Tibial artery (tissue), 4 donors: ENCODE results near the gene RETSAT.
A peak's percentile ranks its signal among the peaks of the same experiment; 100 is the strongest.

Source experiments
- DNase-seq, 2 donors: peaks; one replicate each; pipeline ENCODE4 v3.0.0-alpha.2; 2019
- H3K27ac ChIP-seq, 2 donors: fragments of 200-600 bp; sonication (generic) in 1 of 2; 1 replicate in 1 of 2; 2 replicates in 1 of 2; pipeline ENCODE4 v1.5.1; 2018 to 2019; ENCODE audit warnings: mild to moderate bottlenecking in 1 of 2
- H3K27me3 ChIP-seq, 2 donors: fragments of 200-600 bp; sonication (generic) in 1 of 2; one replicate each; pipeline versions ENCODE4 v1.5.1 to v1.6.0; 2016 to 2019
- H3K36me3 ChIP-seq, 3 donors: fragments of 200-600 bp; sonication (generic) in 2 of 3; one replicate each; pipeline ENCODE4 v1.5.1; 2016 to 2019; ENCODE audit warnings: mild to moderate bottlenecking in 2 of 3
- H3K4me1 ChIP-seq, 4 donors: fragments of 200-600 bp; sonication (generic) in 2 of 4; 1 replicate in 3 of 4; 2 replicates in 1 of 4; pipeline ENCODE4 v1.5.1; 2016 to 2019
- H3K4me3 ChIP-seq, 2 donors: fragments of 200-600 bp; sonication (generic) in 1 of 2; 1 replicate in 1 of 2; 2 replicates in 1 of 2; pipeline ENCODE4 v1.5.1; 2018 to 2019; ENCODE audit warnings: mild to moderate bottlenecking in 2 of 2
- H3K9me3 ChIP-seq, 3 donors: fragments of 200-600 bp; sonication (generic) in 1 of 3; one replicate each; pipeline ENCODE4 v1.5.1; 2016 to 2019
- intact Hi-C: fragments of 100-400 bp; cut with DNase I; formaldehyde crosslinking; loops from one replicate; pipeline ENCODE4 v1.15.0; 2023; ENCODE audit warnings: low total_unique reads
- TF ChIP-seq, protein P1 (sequence below), 2 experiments: fragments of 200-600 bp in 1 of 2; fragments of 450-650 bp in 1 of 2; IDR thresholded peaks; one replicate each; pipeline ENCODE4 v1.5.1; 2017 to 2019; ENCODE audit warnings: antibody characterized with exemption in 2 of 2, mild to moderate bottlenecking in 1 of 2, moderate library complexity in 1 of 2

Gene RETSAT

DNA sequence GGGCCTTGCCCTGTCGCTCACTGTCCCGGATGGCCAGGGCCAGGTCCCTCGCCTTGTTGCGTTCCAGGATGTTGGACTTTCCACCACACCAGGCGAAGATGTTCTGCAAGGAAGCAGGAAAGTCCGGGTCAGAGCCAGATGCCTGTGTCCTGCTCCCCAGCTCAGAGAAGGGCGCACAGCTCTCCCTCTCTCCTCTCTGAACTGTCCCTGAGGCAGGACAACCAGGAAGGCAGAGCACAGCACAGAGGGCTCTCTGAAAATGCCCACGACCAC, 44.8 kb upstream of the RETSAT start:
- TF ChIP-seq, protein P1, sequence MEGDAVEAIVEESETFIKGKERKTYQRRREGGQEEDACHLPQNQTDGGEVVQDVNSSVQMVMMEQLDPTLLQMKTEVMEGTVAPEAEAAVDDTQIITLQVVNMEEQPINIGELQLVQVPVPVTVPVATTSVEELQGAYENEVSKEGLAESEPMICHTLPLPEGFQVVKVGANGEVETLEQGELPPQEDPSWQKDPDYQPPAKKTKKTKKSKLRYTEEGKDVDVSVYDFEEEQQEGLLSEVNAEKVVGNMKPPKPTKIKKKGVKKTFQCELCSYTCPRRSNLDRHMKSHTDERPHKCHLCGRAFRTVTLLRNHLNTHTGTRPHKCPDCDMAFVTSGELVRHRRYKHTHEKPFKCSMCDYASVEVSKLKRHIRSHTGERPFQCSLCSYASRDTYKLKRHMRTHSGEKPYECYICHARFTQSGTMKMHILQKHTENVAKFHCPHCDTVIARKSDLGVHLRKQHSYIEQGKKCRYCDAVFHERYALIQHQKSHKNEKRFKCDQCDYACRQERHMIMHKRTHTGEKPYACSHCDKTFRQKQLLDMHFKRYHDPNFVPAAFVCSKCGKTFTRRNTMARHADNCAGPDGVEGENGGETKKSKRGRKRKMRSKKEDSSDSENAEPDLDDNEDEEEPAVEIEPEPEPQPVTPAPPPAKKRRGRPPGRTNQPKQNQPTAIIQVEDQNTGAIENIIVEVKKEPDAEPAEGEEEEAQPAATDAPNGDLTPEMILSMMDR (IDR thresholded peaks at IDR 0.05): no peak
- no peaks in the 10 kb centered on the region for H3K9me3 ChIP-seq
- peaks cover 0 to 46% (median 30%) of the 10 kb centered on the region in 4 donors for H3K4me1 ChIP-seq
- peak overlapping the region in 1 of 2 donors; percentile 73 for H3K27ac ChIP-seq
- no peak overlapping the region for H3K4me3 ChIP-seq
- H3K27me3 ChIP-seq: no peaks in the 10 kb centered on the region
- intact Hi-C loops: no loop called here
- H3K36me3 ChIP-seq: peaks cover 0 to 49% (median 8%) of the 10 kb centered on the region in 3 donors
- DNase-seq: no peak

DNA sequence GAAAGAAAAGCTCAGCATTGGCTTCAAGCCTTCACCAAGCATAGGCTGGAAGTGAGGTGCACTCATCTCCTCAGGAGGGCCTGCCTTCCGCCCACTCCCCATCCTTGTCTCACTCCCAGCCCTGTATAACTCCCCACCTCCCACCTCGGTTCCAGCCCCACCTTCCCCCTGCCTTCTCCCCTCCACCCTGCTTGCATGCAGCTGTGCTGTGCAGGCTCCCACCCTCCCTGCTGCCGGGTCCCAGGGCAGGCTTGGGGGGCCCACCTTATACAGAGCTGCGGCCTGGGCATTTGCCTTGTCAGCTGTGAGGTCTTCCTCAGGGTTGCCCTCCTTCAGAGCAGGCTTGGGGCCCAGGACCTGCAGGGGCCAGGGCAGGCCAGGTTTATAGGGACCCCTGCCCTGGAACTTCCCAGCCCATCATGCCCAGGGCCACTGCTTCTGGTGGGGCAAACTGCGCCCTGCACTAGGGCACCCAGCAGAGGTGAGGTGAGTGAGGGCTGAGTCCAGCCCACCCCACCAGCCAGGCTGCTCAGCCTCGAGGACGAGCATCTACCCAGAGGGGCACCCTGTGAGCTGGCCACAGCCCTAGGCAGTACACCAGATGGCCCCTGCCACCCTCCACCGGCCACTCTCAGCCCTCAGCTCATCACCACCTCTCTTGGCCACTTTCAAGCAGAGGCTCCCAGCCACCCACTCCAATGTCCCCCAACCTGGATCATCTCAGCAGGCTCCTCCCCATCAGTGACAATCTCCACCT, 44.3 kb upstream of the RETSAT start:
- DNase-seq: peak in 1 of 2 donors; percentile 58
- intact Hi-C loops: no loop called here
- H3K36me3 ChIP-seq: peaks cover 0 to 49% (median 8%) of the 10 kb centered on the region in 3 donors
- H3K4me3 ChIP-seq: no peak overlapping the region
- peaks cover 0 to 51% (median 35%) of the 10 kb centered on the region in 4 donors for H3K4me1 ChIP-seq
- H3K27me3 ChIP-seq: no peaks in the 10 kb centered on the region
- no peaks in the 10 kb centered on the region for H3K9me3 ChIP-seq
- H3K27ac ChIP-seq: peak overlapping the region; percentile 73 to 78
- TF ChIP-seq, protein P1 (IDR thresholded peaks at IDR 0.05): no peak

DNA sequence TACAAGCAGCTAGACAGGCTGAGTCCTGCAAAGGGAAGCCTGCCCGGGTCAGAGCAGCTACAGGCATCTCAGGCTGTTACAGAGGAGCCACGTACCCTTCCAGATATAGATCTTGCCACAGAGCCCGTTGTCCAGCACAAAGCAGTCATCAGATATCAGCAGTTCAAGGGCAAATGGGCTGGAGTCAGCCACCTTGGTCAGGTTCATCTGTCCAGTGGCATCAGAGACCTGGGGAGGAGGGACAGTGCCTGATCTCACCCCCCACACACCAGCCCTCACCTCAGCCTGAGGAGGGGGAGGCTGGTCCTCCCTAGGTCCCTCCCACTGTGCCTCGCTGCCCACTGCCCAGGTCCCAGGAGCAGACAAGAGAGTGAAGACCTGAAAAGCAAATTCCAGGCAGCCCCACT, 43.6 kb upstream of the RETSAT start:
- intact Hi-C loops: no loop called here
- Histone ChIP-seq H3K27me3 (no peaks in the 10 kb centered on the region), H3K4me1 (peaks cover 0 to 55% (median 40%) of the 10 kb centered on the region in 4 donors), H3K4me3 (no peak overlapping the region), H3K36me3 (peaks cover 0 to 52% (median 8%) of the 10 kb centered on the region in 3 donors), H3K9me3 (no peaks in the 10 kb centered on the region), H3K27ac (peak overlapping the region; percentile 73 to 78)
- TF ChIP-seq, protein P1 (IDR thresholded peaks at IDR 0.05): no peak
- peak in 1 of 2 donors; percentile 52 for DNase-seq

- peak overlapping the region in 1 of 2 donors; percentile 27 for H3K4me3 ChIP-seq
- H3K4me1 ChIP-seq: peaks cover 0 to 55% (median 40%) of the 10 kb centered on the region in 4 donors
- peaks cover under 1 to 61% (median 8%) of the 10 kb centered on the region in 3 donors for H3K36me3 ChIP-seq
- H3K27me3 ChIP-seq: no peaks in the 10 kb centered on the region
- intact Hi-C loops: no loop called here
- TF ChIP-seq, protein P1 (IDR thresholded peaks at IDR 0.05): no peak
- H3K27ac ChIP-seq: peak overlapping the region; percentile 73 to 78
- no peaks in the 10 kb centered on the region for H3K9me3 ChIP-seq
- DNase-seq: peak in 1 of 2 donors; percentile 77
These were observed 42.5 kb upstream of the RETSAT start for GRCh38 chr2:85396531-85397470.

DNA sequence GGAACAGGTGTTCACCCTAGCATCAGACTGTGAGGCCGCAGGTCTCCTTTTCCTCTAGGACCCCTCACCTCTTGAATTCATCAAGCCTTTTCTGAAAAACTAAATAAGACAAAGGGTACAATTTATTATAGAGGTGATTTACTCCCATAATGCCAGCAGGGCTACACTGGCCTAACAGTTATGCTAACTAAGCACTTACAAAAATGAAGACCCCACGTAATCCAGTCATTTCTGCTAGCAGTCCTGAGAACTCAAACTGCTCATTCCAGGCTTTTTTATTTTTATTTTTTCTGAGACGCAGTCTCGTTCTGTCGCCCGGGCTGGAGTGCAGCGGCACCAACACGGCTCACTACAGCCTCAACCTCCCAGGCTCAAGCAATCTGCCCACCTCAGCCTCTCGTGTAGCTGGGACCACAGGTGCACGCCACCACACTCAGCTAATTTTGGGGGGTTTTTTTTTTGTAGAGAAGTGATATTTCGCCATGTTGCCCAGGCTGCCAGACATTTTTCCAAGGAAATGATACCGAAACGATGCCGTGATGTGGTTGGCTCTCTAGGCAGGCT, 41.7 kb upstream of the RETSAT start:
- no peaks in the 10 kb centered on the region for H3K27me3 ChIP-seq
- intact Hi-C loops: no loop called here
- DNase-seq: peak in 1 of 2 donors; percentile 41
- H3K9me3 ChIP-seq: no peaks in the 10 kb centered on the region
- H3K4me3 ChIP-seq: no peak overlapping the region
- H3K27ac ChIP-seq: peak overlapping the region; percentile 73 to 78
- H3K36me3 ChIP-seq: peaks cover 7 to 61% (median 8%) of the 10 kb centered on the region in 3 donors
- H3K4me1 ChIP-seq: peaks cover 0 to 49% (median 38%) of the 10 kb centered on the region in 4 donors
- TF ChIP-seq, protein P1 (IDR thresholded peaks at IDR 0.05): no peak
